Measurements from ENCODE around the gene WNT5B.

WNT5B gene

DNA sequence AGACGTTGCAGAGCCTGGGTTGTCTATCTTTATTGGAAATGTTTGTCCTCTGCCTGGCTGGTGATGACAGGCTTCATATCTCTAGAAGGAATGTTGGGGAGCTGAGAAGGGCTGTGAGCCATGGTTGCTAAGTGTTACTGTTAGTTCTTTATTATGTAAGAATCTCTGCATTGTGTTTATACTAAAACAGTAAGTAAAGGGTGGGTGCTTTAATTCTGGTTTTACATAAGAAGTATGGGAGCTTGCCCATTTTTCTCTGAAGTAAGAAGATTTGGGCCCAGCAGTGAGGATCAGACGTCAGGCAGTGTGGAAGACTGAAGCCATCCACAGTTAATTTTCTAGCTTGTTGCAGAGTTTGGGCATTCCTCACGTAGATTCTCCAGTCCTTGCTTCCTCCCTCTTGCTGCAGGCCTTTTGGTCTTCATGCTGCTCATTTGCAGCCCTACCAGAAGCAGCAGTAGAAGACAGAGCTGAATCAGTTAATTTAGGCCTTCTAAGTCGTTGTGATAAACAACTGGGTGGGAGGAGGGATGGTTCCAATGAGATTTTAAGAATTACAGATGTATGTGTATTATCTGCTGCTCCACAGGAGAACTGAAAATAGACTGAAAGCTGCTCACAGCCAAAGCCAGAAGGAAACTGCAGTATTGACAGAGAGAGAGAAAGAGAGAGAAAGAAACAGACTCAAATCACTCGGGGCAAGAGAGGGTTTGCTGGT lies 21.4 kb downstream of the WNT5B start:
- H2BK5ac ChIP-seq (ENCODE audit: low read length), result no peak overlapping the region
- peaks cover 0 to 39% (median 0%) of the 10 kb centered on the region in 3 experiments for H3K27me3 ChIP-seq (ENCODE audit: control insufficient read depth in 3 of 3, insufficient read depth in 3 of 3, low read depth in 1 of 3, low read length in 3 of 3)
- peaks cover 3% of the 10 kb centered on the region for H3K79me1 ChIP-seq (ENCODE audit: low read depth, low read length)
- H3K4me2 ChIP-seq (ENCODE audit: insufficient read depth, low read length, poor library complexity, severe bottlenecking), result no peak overlapping the region
- H2BK120ac ChIP-seq (ENCODE audit: low read depth, low read length), result no peak overlapping the region
- no peak overlapping the region for H2AK5ac ChIP-seq (ENCODE audit: low read depth, low read length)
- no peak overlapping the region for H3K14ac ChIP-seq (ENCODE audit: low read length)
- no peak for DNase-seq (ENCODE audit: low spot score)
- no peaks in the 10 kb centered on the region for H3K4me1 ChIP-seq (ENCODE audit: control insufficient read depth in 2 of 2, insufficient read depth in 1 of 2, low read depth in 1 of 2, low read length in 2 of 2)
- no peaks in the 10 kb centered on the region for H3K9me3 ChIP-seq (replicated peaks in 1 of 2; ENCODE audit: control insufficient read depth in 2 of 2, insufficient read depth in 1 of 2, low read depth in 1 of 2, low read length in 2 of 2)
- H3K23ac ChIP-seq (ENCODE audit: low read depth, low read length, poor library complexity), result no peak overlapping the region
- H3K36me3 ChIP-seq (replicated peaks in 1 of 2; ENCODE audit: control insufficient read depth in 2 of 2, insufficient read depth in 2 of 2, low read length in 2 of 2), result peaks cover 0 to 40% of the 10 kb centered on the region in 2 donors
- no peak overlapping the region for H3K4me3 ChIP-seq (ENCODE audit: low read length in 2 of 2)
- H4K91ac ChIP-seq (ENCODE audit: low read depth, low read length, poor library complexity), result no peak overlapping the region
- no peak overlapping the region for H4K8ac ChIP-seq (ENCODE audit: low read depth, low read length)
- no peak overlapping the region for H3K18ac ChIP-seq (ENCODE audit: low read length)
- no peak overlapping the region for H2BK12ac ChIP-seq (ENCODE audit: low read length)
- H3K9ac ChIP-seq (ENCODE audit: low read depth, low read length, poor library complexity), result no peak overlapping the region
- no peak overlapping the region for H2AFZ ChIP-seq (ENCODE audit: low read length)
- H3K27ac ChIP-seq (replicated peaks; ENCODE audit: low read length), result no peak overlapping the region
- WGBS, 2 donors (ENCODE audit: extremely low coverage in 2 of 2, insufficient read length in 2 of 2, insufficient replicate concordance in 1 of 2), result no CpG with 5 or more reads among the region's 5 CpGs
- H2BK15ac ChIP-seq (ENCODE audit: low read length), result no peak overlapping the region
- no peak overlapping the region for H3K4ac ChIP-seq (ENCODE audit: low read length)

DNA sequence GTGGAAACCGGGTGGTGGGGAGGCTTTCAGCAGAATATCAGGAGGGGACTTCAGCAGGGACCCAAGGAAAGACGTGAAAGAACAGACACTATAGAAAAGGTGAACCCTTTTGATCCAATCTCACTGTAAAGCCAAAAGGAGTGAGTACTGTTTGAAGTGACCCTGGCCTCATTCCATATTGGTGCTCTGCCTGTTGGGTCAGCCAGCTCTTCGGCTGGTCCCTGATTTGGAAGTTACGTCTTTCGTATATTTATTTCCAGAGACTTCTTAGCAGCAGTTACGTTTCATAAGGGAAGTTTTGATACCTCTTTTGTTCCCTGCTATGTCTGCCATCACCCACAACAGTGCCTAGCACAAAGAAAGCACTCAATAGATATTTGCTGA lies 21.9 kb downstream of the WNT5B start:
- Histone ChIP-seq H2AFZ (ENCODE audit: low read length) (no peak overlapping the region), H3K4ac (ENCODE audit: low read length) (no peak overlapping the region), H3K23ac (ENCODE audit: low read depth, low read length, poor library complexity) (no peak overlapping the region), H3K27ac (replicated peaks; ENCODE audit: low read length) (no peak overlapping the region), H3K14ac (ENCODE audit: low read length) (no peak overlapping the region), H2BK12ac (ENCODE audit: low read length) (no peak overlapping the region), H3K36me3 (replicated peaks in 1 of 2; ENCODE audit: control insufficient read depth in 2 of 2, insufficient read depth in 2 of 2, low read length in 2 of 2) (peaks cover 0 to 37% of the 10 kb centered on the region in 2 donors), H3K18ac (ENCODE audit: low read length) (no peak overlapping the region), H4K8ac (ENCODE audit: low read depth, low read length) (no peak overlapping the region), H3K4me2 (ENCODE audit: insufficient read depth, low read length, poor library complexity, severe bottlenecking) (no peak overlapping the region), H2AK5ac (ENCODE audit: low read depth, low read length) (no peak overlapping the region), H3K4me3 (ENCODE audit: low read length in 2 of 2) (no peak overlapping the region), H3K9me3 (replicated peaks in 1 of 2; ENCODE audit: control insufficient read depth in 2 of 2, insufficient read depth in 1 of 2, low read depth in 1 of 2, low read length in 2 of 2) (no peaks in the 10 kb centered on the region), H2BK120ac (ENCODE audit: low read depth, low read length) (no peak overlapping the region), H2BK5ac (ENCODE audit: low read length) (no peak overlapping the region), H3K9ac (ENCODE audit: low read depth, low read length, poor library complexity) (no peak overlapping the region), H2BK15ac (ENCODE audit: low read length) (no peak overlapping the region), H4K91ac (ENCODE audit: low read depth, low read length, poor library complexity) (no peak overlapping the region), H3K4me1 (ENCODE audit: control insufficient read depth in 2 of 2, insufficient read depth in 1 of 2, low read depth in 1 of 2, low read length in 2 of 2) (no peaks in the 10 kb centered on the region), H3K79me1 (ENCODE audit: low read depth, low read length) (no peaks in the 10 kb centered on the region), H3K27me3 (ENCODE audit: control insufficient read depth in 3 of 3, insufficient read depth in 3 of 3, low read depth in 1 of 3, low read length in 3 of 3) (peaks cover 0 to 44% (median 0%) of the 10 kb centered on the region in 3 experiments)
- WGBS, 2 donors (ENCODE audit: extremely low coverage in 2 of 2, insufficient read length in 2 of 2, insufficient replicate concordance in 1 of 2), result no CpG with 5 or more reads among the region's 6 CpGs
- DNase-seq (ENCODE audit: low spot score), result no peak

DNA sequence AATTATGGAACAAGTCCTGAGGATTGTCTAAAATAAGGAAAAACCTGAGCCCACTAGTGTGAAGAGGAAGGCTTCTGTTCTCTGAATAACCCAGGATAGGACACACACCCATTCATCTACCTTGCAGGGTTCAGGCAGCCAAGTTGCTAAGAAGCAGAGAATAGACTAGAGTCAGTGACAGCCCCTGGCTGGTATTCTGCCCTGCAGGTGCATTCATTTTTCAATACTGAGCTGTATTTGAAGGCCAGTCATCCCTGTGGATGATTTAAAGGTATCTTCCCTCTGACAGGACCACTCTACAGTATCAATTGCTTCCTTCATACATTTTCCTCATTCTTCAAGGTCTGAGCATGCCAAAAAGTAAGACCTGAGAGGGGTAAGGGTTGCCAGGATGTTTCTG lies 22.9 kb downstream of the WNT5B start:
- Histone ChIP-seq H3K79me1 (ENCODE audit: low read depth, low read length) (no peaks in the 10 kb centered on the region), H2AFZ (ENCODE audit: low read length) (no peak overlapping the region), H3K14ac (ENCODE audit: low read length) (no peak overlapping the region), H3K4me3 (ENCODE audit: low read length in 2 of 2) (no peak overlapping the region), H3K23ac (ENCODE audit: low read depth, low read length, poor library complexity) (no peak overlapping the region), H2BK12ac (ENCODE audit: low read length) (no peak overlapping the region), H4K8ac (ENCODE audit: low read depth, low read length) (no peak overlapping the region), H4K91ac (ENCODE audit: low read depth, low read length, poor library complexity) (no peak overlapping the region), H3K36me3 (replicated peaks in 1 of 2; ENCODE audit: control insufficient read depth in 2 of 2, insufficient read depth in 2 of 2, low read length in 2 of 2) (peaks cover 0 to 29% of the 10 kb centered on the region in 2 donors), H3K9ac (ENCODE audit: low read depth, low read length, poor library complexity) (no peak overlapping the region), H3K4me2 (ENCODE audit: insufficient read depth, low read length, poor library complexity, severe bottlenecking) (no peak overlapping the region), H3K4ac (ENCODE audit: low read length) (no peak overlapping the region), H3K27me3 (ENCODE audit: control insufficient read depth in 3 of 3, insufficient read depth in 3 of 3, low read depth in 1 of 3, low read length in 3 of 3) (peaks cover 0 to 51% (median 0%) of the 10 kb centered on the region in 3 experiments), H2BK120ac (ENCODE audit: low read depth, low read length) (no peak overlapping the region), H3K18ac (ENCODE audit: low read length) (no peak overlapping the region), H3K27ac (replicated peaks; ENCODE audit: low read length) (no peak overlapping the region), H3K4me1 (ENCODE audit: control insufficient read depth in 2 of 2, insufficient read depth in 1 of 2, low read depth in 1 of 2, low read length in 2 of 2) (no peaks in the 10 kb centered on the region), H2AK5ac (ENCODE audit: low read depth, low read length) (no peak overlapping the region), H3K9me3 (replicated peaks in 1 of 2; ENCODE audit: control insufficient read depth in 2 of 2, insufficient read depth in 1 of 2, low read depth in 1 of 2, low read length in 2 of 2) (no peaks in the 10 kb centered on the region), H2BK5ac (ENCODE audit: low read length) (no peak overlapping the region), H2BK15ac (ENCODE audit: low read length) (no peak overlapping the region)
- no peak for DNase-seq (ENCODE audit: low spot score)

DNA sequence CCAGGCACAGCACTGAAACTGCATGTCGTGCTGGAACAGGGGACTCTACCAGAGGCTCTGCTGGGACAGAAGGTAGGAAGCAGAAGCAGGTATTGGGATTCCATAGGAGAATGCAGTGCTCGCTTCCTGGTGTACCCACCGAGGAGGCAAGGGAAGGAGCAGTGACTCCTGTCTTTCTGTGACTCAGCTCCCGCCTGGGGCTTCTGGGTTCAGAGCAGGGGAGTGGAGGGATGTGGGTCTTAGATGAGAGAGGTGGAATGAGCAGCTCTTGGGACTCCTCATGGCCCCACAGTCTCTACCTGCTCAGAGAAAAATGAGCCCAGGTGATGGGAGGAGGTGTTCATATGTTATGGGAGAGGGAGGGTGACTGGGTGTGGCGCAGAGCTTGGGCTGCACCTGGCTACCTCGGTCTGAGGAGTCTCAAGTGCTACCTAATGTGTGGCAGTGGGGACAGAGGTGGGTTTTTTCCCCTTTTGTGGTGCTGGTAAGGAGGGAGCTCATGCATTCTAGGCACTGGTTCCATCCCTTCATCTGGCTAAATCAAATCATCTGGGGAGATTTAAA lies 26.3 kb downstream of the WNT5B start:
- Histone ChIP-seq H3K4me2 (ENCODE audit: insufficient read depth, low read length, poor library complexity, severe bottlenecking) (no peak overlapping the region), H3K27me3 (ENCODE audit: control insufficient read depth in 3 of 3, insufficient read depth in 3 of 3, low read depth in 1 of 3, low read length in 3 of 3) (peaks cover 0 to 56% (median 3%) of the 10 kb centered on the region in 3 experiments), H3K4me3 (ENCODE audit: low read length in 2 of 2) (no peak overlapping the region), H2AFZ (ENCODE audit: low read length) (no peak overlapping the region), H3K14ac (ENCODE audit: low read length) (no peak overlapping the region), H3K18ac (ENCODE audit: low read length) (peak overlapping the region; percentile 65), H3K4ac (ENCODE audit: low read length) (no peak overlapping the region), H4K91ac (ENCODE audit: low read depth, low read length, poor library complexity) (no peak overlapping the region), H2BK5ac (ENCODE audit: low read length) (peak overlapping the region; percentile 18), H4K8ac (ENCODE audit: low read depth, low read length) (no peak overlapping the region), H2BK15ac (ENCODE audit: low read length) (no peak overlapping the region), H2AK5ac (ENCODE audit: low read depth, low read length) (no peak overlapping the region), H2BK12ac (ENCODE audit: low read length) (no peak overlapping the region), H3K9ac (ENCODE audit: low read depth, low read length, poor library complexity) (no peak overlapping the region), H3K9me3 (replicated peaks in 1 of 2; ENCODE audit: control insufficient read depth in 2 of 2, insufficient read depth in 1 of 2, low read depth in 1 of 2, low read length in 2 of 2) (no peaks in the 10 kb centered on the region), H3K27ac (replicated peaks; ENCODE audit: low read length) (no peak overlapping the region), H3K79me1 (ENCODE audit: low read depth, low read length) (no peaks in the 10 kb centered on the region), H3K23ac (ENCODE audit: low read depth, low read length, poor library complexity) (no peak overlapping the region), H3K36me3 (replicated peaks in 1 of 2; ENCODE audit: control insufficient read depth in 2 of 2, insufficient read depth in 2 of 2, low read length in 2 of 2) (peaks cover 0 to 5% of the 10 kb centered on the region in 2 donors), H2BK120ac (ENCODE audit: low read depth, low read length) (no peak overlapping the region), H3K4me1 (ENCODE audit: control insufficient read depth in 2 of 2, insufficient read depth in 1 of 2, low read depth in 1 of 2, low read length in 2 of 2) (peaks cover 0 to 2% of the 10 kb centered on the region in 2 donors)
- DNase-seq (ENCODE audit: low spot score), result no peak
- no CpG with 5 or more reads among the region's 6 CpGs for WGBS, 2 donors (ENCODE audit: extremely low coverage in 2 of 2, insufficient read length in 2 of 2, insufficient replicate concordance in 1 of 2)

All from neuronal stem cell (in vitro differentiated cells).